Neural progenitor cell (in vitro differentiated cells): Measurements from ENCODE around the gene CCR7. TPM values are rescaled to one million over a fixed set of nuclear protein-coding genes. Genes with fewer than 3 reads are reported as not detected.

ENCODE experiments used
- DNase-seq: peaks from one replicate; pipeline ENCODE4 v3.0.0-alpha.2; 2016; ENCODE audit warnings: low spot score
- H2AFZ ChIP-seq: fragments of 200-600 bp; sonication (generic); replicated peaks from 2 replicates; pipeline ENCODE4 v1.6.1; 2016; ENCODE audit warnings: antibody characterized with exemption
- H3F3A ChIP-seq: fragments of 200-600 bp; sonication (generic); 2 replicates; pipeline ENCODE4 v1.6.1; 2016; ENCODE audit warnings: antibody characterized with exemption, low read depth
- H3K27ac ChIP-seq: fragments of 200-600 bp; sonication (generic); 2 replicates; pipeline ENCODE4 v1.5.1; 2016; ENCODE audit warnings: mild to moderate bottlenecking
- H3K27me3 ChIP-seq: fragments of 200-600 bp; sonication (generic); 2 replicates; pipeline ENCODE4 v1.6.1; 2016; ENCODE audit warnings: mild to moderate bottlenecking, moderate library complexity
- H3K36me3 ChIP-seq: fragments of 200-600 bp; sonication (generic); 2 replicates; pipeline ENCODE4 v1.5.1; 2016
- H3K4me1 ChIP-seq: fragments of 200-600 bp; sonication (generic); 2 replicates; pipeline ENCODE4 v1.6.1; 2016; ENCODE audit warnings: mixed run types
- H3K4me2 ChIP-seq: fragments of 200-600 bp; sonication (generic); 2 replicates; pipeline ENCODE4 v1.6.1; 2016
- H3K4me3 ChIP-seq: fragments of 200-600 bp; sonication (generic); 2 replicates; pipeline ENCODE4 v1.5.1; 2016
- H3K79me2 ChIP-seq: fragments of 200-600 bp; sonication (generic); 2 replicates; pipeline ENCODE4 v1.6.1; 2016; ENCODE audit warnings: low read depth
- H3K9ac ChIP-seq: fragments of 200-600 bp; sonication (generic); 2 replicates; pipeline ENCODE4 v1.6.1; 2016
- H3K9me3 ChIP-seq: fragments of 200-600 bp; sonication (generic); 2 replicates; pipeline ENCODE4 v1.5.1; 2016; ENCODE audit warnings: low read depth
- H4K20me1 ChIP-seq: fragments of 200-600 bp; sonication (generic); 2 replicates; pipeline ENCODE4 v1.6.1; 2016; ENCODE audit warnings: low read depth
- H3K27ac Mint-ChIP-seq: 3 replicates; pipeline ENCODE4 v1.8.0; 2021; ENCODE audit warnings: mixed read lengths
- H3K27me3 Mint-ChIP-seq: 2 replicates; pipeline ENCODE4 v1.8.0; 2022; ENCODE audit warnings: low read depth, mild to moderate bottlenecking, inconsistent platforms, moderate library complexity, mixed read lengths; ENCODE audit not compliant: insufficient read depth
- H3K36me3 Mint-ChIP-seq: 3 replicates; pipeline ENCODE4 v1.8.0; 2021; ENCODE audit warnings: mixed read lengths
- H3K4me1 Mint-ChIP-seq: 3 replicates; pipeline ENCODE4 v1.8.0; 2021; ENCODE audit warnings: mixed read lengths
- H3K4me3 Mint-ChIP-seq: 3 replicates; pipeline ENCODE4 v1.8.0; 2021; ENCODE audit warnings: mild to moderate bottlenecking, moderate library complexity, mixed read lengths
- H3K9me3 Mint-ChIP-seq: 3 replicates; pipeline ENCODE4 v1.8.0; 2020; ENCODE audit warnings: mixed read lengths
- CTCF ChIP-seq: fragments of 200-600 bp; sonication (generic); IDR thresholded peaks from 2 replicates; pipeline ENCODE4 v1.5.1; 2017; ENCODE audit warnings: antibody characterized with exemption, mild to moderate bottlenecking
- EZH2 ChIP-seq: fragments of 200-600 bp; sonication (generic); IDR thresholded peaks from 2 replicates; pipeline ENCODE4 v1.6.1; 2017; ENCODE audit warnings: antibody characterized with exemption, mild to moderate bottlenecking, moderate library complexity
- EZH2phosphoT487 ChIP-seq: fragments of 200-600 bp; sonication (generic); IDR thresholded peaks from 2 replicates; pipeline ENCODE4 v1.6.1; 2017; ENCODE audit warnings: antibody characterized with exemption
- total RNA-seq: library from RNA; depleted of rRNA; stranded (reverse); fragments of >200 nt; gene quantifications from 2 replicates; pipeline ENCODE4 v1.2.3, GENCODE V29; 2015; ENCODE audit warnings: low replicate concordance

The CCR7 gene
- total RNA-seq, 1 donor from 2014 or later: not detected

GRCh38 chr17:40514013-40514875 is 51.0 kb downstream of the CCR7 start:
- Histone ChIP-seq H3K79me2 (no peaks in the 10 kb centered on the region), H4K20me1 (no peaks in the 10 kb centered on the region), H3K27me3 (no peaks in the 10 kb centered on the region), H2AFZ (no peak overlapping the region), H3K9me3 (no peaks in the 10 kb centered on the region), H3K4me1 (peaks cover 7% of the 10 kb centered on the region), H3K36me3 (no peaks in the 10 kb centered on the region), H3K4me3 (no peak overlapping the region), H3F3A (no peaks in the 10 kb centered on the region), H3K4me2 (no peak overlapping the region), H3K9ac (no peak overlapping the region), H3K27ac (no peak overlapping the region)
- Mint-ChIP-seq H3K4me3 (no peak overlapping the region), H3K9me3 (no peaks in the 10 kb centered on the region), H3K4me1 (peaks cover 13% of the 10 kb centered on the region), H3K27me3 (peaks cover 6% of the 10 kb centered on the region), H3K27ac (no peak overlapping the region), H3K36me3 (no peaks in the 10 kb centered on the region)
- TF ChIP-seq EZH2phosphoT487 (no peak), EZH2 (no peak), CTCF (no peak)
- DNase-seq: no peak

GRCh38 chr17:40511667-40512220 is 53.5 kb downstream of the CCR7 start:
- no peak overlapping the region for H3K27ac Mint-ChIP-seq
- no peak overlapping the region for H3K27ac ChIP-seq

GRCh38 chr17:40511136-40511535 is 54.1 kb downstream of the CCR7 start:
- Histone ChIP-seq H3F3A (no peaks in the 10 kb centered on the region), H3K4me3 (no peak overlapping the region), H3K27me3 (no peaks in the 10 kb centered on the region), H3K79me2 (no peaks in the 10 kb centered on the region), H4K20me1 (no peaks in the 10 kb centered on the region), H3K36me3 (no peaks in the 10 kb centered on the region), H3K9ac (no peak overlapping the region), H3K4me2 (no peak overlapping the region), H3K27ac (no peak overlapping the region), H3K4me1 (peaks cover 12% of the 10 kb centered on the region), H2AFZ (no peak overlapping the region), H3K9me3 (no peaks in the 10 kb centered on the region)
- DNase-seq: no peak
- H3K27me3 Mint-ChIP-seq: peaks cover 6% of the 10 kb centered on the region
- no peaks in the 10 kb centered on the region for H3K36me3 Mint-ChIP-seq
- TF ChIP-seq EZH2phosphoT487 (no peak), EZH2 (no peak), CTCF (no peak)
- H3K27ac Mint-ChIP-seq: no peak overlapping the region
- no peak overlapping the region for H3K4me3 Mint-ChIP-seq
- H3K9me3 Mint-ChIP-seq: no peaks in the 10 kb centered on the region
- H3K4me1 Mint-ChIP-seq: peaks cover 16% of the 10 kb centered on the region

More at GRCh38 chr17:40511667-40512220, 53.5 kb downstream of the CCR7 start:
- no peaks in the 10 kb centered on the region for H3K36me3 ChIP-seq
- H3K4me1 ChIP-seq: peaks cover 11% of the 10 kb centered on the region
- no peaks in the 10 kb centered on the region for H3K79me2 ChIP-seq
- H3F3A ChIP-seq: no peaks in the 10 kb centered on the region
- Mint-ChIP-seq H3K27me3 (peaks cover 6% of the 10 kb centered on the region), H3K4me1 (peaks cover 13% of the 10 kb centered on the region), H3K36me3 (no peaks in the 10 kb centered on the region), H3K9me3 (no peaks in the 10 kb centered on the region), H3K4me3 (no peak overlapping the region)
- no peaks in the 10 kb centered on the region for H3K9me3 ChIP-seq
- H3K4me2 ChIP-seq: no peak overlapping the region
- H3K9ac ChIP-seq: no peak overlapping the region
- no peak for DNase-seq
- no peak overlapping the region for H2AFZ ChIP-seq
- no peak overlapping the region for H3K4me3 ChIP-seq
- TF ChIP-seq CTCF (no peak), EZH2 (no peak), EZH2phosphoT487 (no peak)
- H3K27me3 ChIP-seq: no peaks in the 10 kb centered on the region
- no peaks in the 10 kb centered on the region for H4K20me1 ChIP-seq
